Measurements from ENCODE around the gene PRKCH.

The PRKCH gene

GRCh38 chr14:61466249-61466904 is 145.0 kb downstream of the PRKCH start:
- H4K20me1 ChIP-seq (ENCODE audit: insufficient read depth, low read length, poor library complexity, severe bottlenecking) = peaks cover 11% of the 10 kb centered on the region
- TF ChIP-seq CTCF (conservative IDR thresholded peaks at IDR 0.05; ENCODE audit: low read length) (no peak), EZH2phosphoT487 (IDR thresholded peaks at IDR 0.05; ENCODE audit: borderline replicate concordance) (no peak)
- H2AFZ ChIP-seq (ENCODE audit: low read length) = no peak overlapping the region
- peaks cover 43% of the 10 kb centered on the region; the same call in 1 of the 2 replicates for H3K36me3 ChIP-seq (ENCODE audit: insufficient read depth, low read length)
- no peaks in the 10 kb centered on the region for H3K9me2 ChIP-seq (replicated peaks; ENCODE audit: low read depth, low read length)
- peaks cover 90% of the 10 kb centered on the region for H3K79me2 ChIP-seq (ENCODE audit: insufficient read depth, low read length)
- no peak overlapping the region for H3K9ac ChIP-seq (ENCODE audit: low read depth, low read length, poor library complexity, severe bottlenecking)
- H3K4me2 ChIP-seq (ENCODE audit: low read depth, low read length, poor library complexity, severe bottlenecking) = no peak overlapping the region
- peaks cover 43% of the 10 kb centered on the region for H3K4me1 ChIP-seq (ENCODE audit: insufficient read depth, low read length, poor library complexity, severe bottlenecking)
- H3F3A ChIP-seq (ENCODE audit: low read depth) = peaks cover 2% of the 10 kb centered on the region; the same call in 1 of the 2 replicates
- no peak overlapping the region for H3K4me3 ChIP-seq (ENCODE audit: low read length, poor library complexity, severe bottlenecking)
- no peaks in the 10 kb centered on the region for H3K27me3 ChIP-seq (ENCODE audit: insufficient read depth, low read length, poor library complexity, severe bottlenecking)
- no peaks in the 10 kb centered on the region for H3K9me3 ChIP-seq (ENCODE audit: insufficient read depth, low read depth, low read length)

GRCh38 chr14:61466905-61467280 is 145.5 kb downstream of the PRKCH start:
- no peak overlapping the region for H3K4me2 ChIP-seq (ENCODE audit: low read depth, low read length, poor library complexity, severe bottlenecking)

GRCh38 chr14:61467296-61467695 is 145.9 kb downstream of the PRKCH start:
- Histone ChIP-seq H3K4me2 (ENCODE audit: low read depth, low read length, poor library complexity, severe bottlenecking) (no peak overlapping the region), H3K79me2 (ENCODE audit: insufficient read depth, low read length) (peaks cover 88% of the 10 kb centered on the region), H3K9ac (ENCODE audit: low read depth, low read length, poor library complexity, severe bottlenecking) (no peak overlapping the region), H4K20me1 (ENCODE audit: insufficient read depth, low read length, poor library complexity, severe bottlenecking) (peaks cover 10% of the 10 kb centered on the region), H3F3A (ENCODE audit: low read depth) (peaks cover 11% of the 10 kb centered on the region), H3K9me3 (ENCODE audit: insufficient read depth, low read depth, low read length) (no peaks in the 10 kb centered on the region), H3K4me1 (ENCODE audit: insufficient read depth, low read length, poor library complexity, severe bottlenecking) (peaks cover 47% of the 10 kb centered on the region), H2AFZ (ENCODE audit: low read length) (no peak overlapping the region), H3K4me3 (ENCODE audit: low read length, poor library complexity, severe bottlenecking) (no peak overlapping the region), H3K36me3 (ENCODE audit: insufficient read depth, low read length) (peaks cover 42% of the 10 kb centered on the region; the same call in 1 of the 2 replicates), H3K27me3 (ENCODE audit: insufficient read depth, low read length, poor library complexity, severe bottlenecking) (no peaks in the 10 kb centered on the region), H3K9me2 (replicated peaks; ENCODE audit: low read depth, low read length) (no peaks in the 10 kb centered on the region)
- TF ChIP-seq CTCF (conservative IDR thresholded peaks at IDR 0.05; ENCODE audit: low read length) = no peak
- no peak for TF ChIP-seq EZH2phosphoT487 (IDR thresholded peaks at IDR 0.05; ENCODE audit: borderline replicate concordance)

More at GRCh38 chr14:61466905-61467280, 145.5 kb downstream of the PRKCH start:
- H3K9ac ChIP-seq (ENCODE audit: low read depth, low read length, poor library complexity, severe bottlenecking) = no peak overlapping the region
- no peaks in the 10 kb centered on the region for H3K9me3 ChIP-seq (ENCODE audit: insufficient read depth, low read depth, low read length)
- peaks cover 7% of the 10 kb centered on the region for H3F3A ChIP-seq (ENCODE audit: low read depth)
- peaks cover 92% of the 10 kb centered on the region for H3K79me2 ChIP-seq (ENCODE audit: insufficient read depth, low read length)
- TF ChIP-seq EZH2phosphoT487 (IDR thresholded peaks at IDR 0.05; ENCODE audit: borderline replicate concordance) (no peak), CTCF (conservative IDR thresholded peaks at IDR 0.05; ENCODE audit: low read length) (no peak)
- H3K27me3 ChIP-seq (ENCODE audit: insufficient read depth, low read length, poor library complexity, severe bottlenecking) = no peaks in the 10 kb centered on the region
- H3K4me1 ChIP-seq (ENCODE audit: insufficient read depth, low read length, poor library complexity, severe bottlenecking) = peaks cover 47% of the 10 kb centered on the region
- H3K4me3 ChIP-seq (ENCODE audit: low read length, poor library complexity, severe bottlenecking) = no peak overlapping the region
- peaks cover 43% of the 10 kb centered on the region; the same call in 1 of the 2 replicates for H3K36me3 ChIP-seq (ENCODE audit: insufficient read depth, low read length)
- H4K20me1 ChIP-seq (ENCODE audit: insufficient read depth, low read length, poor library complexity, severe bottlenecking) = peaks cover 11% of the 10 kb centered on the region
- H2AFZ ChIP-seq (ENCODE audit: low read length) = no peak overlapping the region
- no peaks in the 10 kb centered on the region for H3K9me2 ChIP-seq (replicated peaks; ENCODE audit: low read depth, low read length)

Data from Loucy (cell line).